ENCODE measurements around the gene CNTFR. TPM values are rescaled to one million over a fixed set of nuclear protein-coding genes. Genes with fewer than 3 reads are reported as not detected.
A peak's percentile ranks its signal among the peaks of the same experiment; 100 is the strongest.
"Not testable (repeated sequence)": the region's sequence is repeated elsewhere in the genome, so short reads cannot be mapped to it uniquely, and the experiment has no call there.

CNTFR gene, protein sequence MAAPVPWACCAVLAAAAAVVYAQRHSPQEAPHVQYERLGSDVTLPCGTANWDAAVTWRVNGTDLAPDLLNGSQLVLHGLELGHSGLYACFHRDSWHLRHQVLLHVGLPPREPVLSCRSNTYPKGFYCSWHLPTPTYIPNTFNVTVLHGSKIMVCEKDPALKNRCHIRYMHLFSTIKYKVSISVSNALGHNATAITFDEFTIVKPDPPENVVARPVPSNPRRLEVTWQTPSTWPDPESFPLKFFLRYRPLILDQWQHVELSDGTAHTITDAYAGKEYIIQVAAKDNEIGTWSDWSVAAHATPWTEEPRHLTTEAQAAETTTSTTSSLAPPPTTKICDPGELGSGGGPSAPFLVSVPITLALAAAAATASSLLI
- 10 to 100 TPM in 1 of 2 donors, 1 to 10 TPM in 1; 2.7 to 13.3 TPM for total RNA-seq

DNA sequence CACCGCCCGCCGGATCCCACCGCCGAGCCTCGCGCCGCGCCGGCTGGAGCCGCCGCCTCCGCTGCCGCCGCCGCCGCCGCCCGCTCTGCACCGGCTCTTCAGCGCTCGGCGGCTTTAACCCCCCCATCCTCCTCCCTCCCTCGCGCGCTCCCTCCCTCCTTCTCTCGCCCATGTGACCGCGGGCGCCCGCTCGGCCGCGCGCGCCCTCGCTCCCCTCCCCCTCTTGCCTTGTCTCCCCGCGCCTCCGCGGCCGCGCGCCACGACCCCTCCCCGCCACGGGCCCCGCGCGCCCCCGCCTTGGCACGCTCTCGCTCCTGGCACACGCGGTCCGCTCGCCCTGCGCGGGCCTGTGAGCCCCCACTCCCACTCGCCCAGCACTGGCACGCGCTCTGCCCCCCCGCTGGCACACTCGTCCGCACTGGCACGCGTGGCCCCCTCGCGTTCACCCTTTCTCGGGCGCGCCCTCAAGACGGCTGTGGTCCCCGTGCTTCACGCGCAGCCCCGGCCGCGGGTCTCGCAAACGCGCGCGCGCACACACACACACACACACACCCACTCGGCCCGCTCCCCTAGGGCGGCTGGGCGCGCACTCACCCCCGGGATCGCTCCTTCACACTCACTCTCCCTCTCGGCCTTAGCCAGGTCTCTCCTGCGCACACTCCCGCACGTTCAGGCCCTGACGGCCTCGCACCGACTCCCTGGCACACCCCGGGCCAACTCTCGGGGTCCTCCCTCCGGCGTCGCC is at the start of gene CNTFR:
TSS of gene CNTFR (minus strand) at position 89 of the 745 bp plus-strand sequence. CDS start 20,743 bp downstream, outside the sequence.
- WGBS = under 1% methylated on average over 83 of the region's 104 CpGs
- Histone ChIP-seq H3K4me1 (replicated peaks) (peaks cover 17% of the 10 kb centered on the region), H3K27ac (peak within 1 kb of the TSS in 1 of 2 donors; percentile 20), H3K27me3 (replicated peaks; ENCODE audit: insufficient read depth) (no peaks in the 10 kb centered on the region), H3K4me3 (peak within 1 kb of the TSS; percentile 46 to 62), H3K9me3 (no peaks in the 10 kb centered on the region), H3K36me3 (no peaks in the 10 kb centered on the region)
- peak; percentile 48 for DNase-seq (ENCODE audit: low spot score)
- TF ChIP-seq, protein P1, sequence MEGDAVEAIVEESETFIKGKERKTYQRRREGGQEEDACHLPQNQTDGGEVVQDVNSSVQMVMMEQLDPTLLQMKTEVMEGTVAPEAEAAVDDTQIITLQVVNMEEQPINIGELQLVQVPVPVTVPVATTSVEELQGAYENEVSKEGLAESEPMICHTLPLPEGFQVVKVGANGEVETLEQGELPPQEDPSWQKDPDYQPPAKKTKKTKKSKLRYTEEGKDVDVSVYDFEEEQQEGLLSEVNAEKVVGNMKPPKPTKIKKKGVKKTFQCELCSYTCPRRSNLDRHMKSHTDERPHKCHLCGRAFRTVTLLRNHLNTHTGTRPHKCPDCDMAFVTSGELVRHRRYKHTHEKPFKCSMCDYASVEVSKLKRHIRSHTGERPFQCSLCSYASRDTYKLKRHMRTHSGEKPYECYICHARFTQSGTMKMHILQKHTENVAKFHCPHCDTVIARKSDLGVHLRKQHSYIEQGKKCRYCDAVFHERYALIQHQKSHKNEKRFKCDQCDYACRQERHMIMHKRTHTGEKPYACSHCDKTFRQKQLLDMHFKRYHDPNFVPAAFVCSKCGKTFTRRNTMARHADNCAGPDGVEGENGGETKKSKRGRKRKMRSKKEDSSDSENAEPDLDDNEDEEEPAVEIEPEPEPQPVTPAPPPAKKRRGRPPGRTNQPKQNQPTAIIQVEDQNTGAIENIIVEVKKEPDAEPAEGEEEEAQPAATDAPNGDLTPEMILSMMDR (IDR thresholded peaks at IDR 0.05) = no peak
- TF ChIP-seq POLR2A (IDR thresholded peaks at IDR 0.05) = no peak
- TF ChIP-seq POLR2AphosphoS5 (IDR thresholded peaks at IDR 0.05) = no peak
- intact Hi-C loops (cut with DNase I) = loop anchor here (2.0 kb wide), 1 partner anchor 187 kb away; no protein-coding TSS in a partner anchor

DNA sequence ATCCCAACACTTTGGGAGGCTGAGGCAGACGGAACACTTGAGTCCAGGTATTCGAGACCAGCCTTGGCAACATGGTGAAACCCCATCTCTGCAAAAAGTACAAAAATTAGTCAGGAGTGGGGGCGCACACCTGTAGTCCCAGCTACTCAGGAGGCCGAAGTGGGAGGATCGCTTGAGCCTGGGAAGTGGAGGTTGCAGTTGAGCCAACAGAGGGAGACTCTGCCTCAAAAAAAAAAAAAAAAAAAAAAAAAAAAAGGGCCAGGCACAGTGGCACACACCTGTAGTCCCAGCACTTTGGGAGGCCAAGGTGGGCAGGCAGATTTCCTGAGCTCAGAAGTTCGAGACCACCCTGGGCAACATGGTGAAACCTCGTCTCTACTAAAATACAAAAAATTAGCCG is 49.8 kb upstream of the CNTFR start:
- WGBS = 97% methylated on average over 8 of the region's 8 CpGs
- H3K27me3 ChIP-seq (replicated peaks; ENCODE audit: insufficient read depth); H3K9me3 ChIP-seq; H3K27ac ChIP-seq; H3K4me1 ChIP-seq (replicated peaks); intact Hi-C loops (cut with DNase I); H3K4me3 ChIP-seq; H3K36me3 ChIP-seq; DNase-seq (ENCODE audit: low spot score): not testable (repeated sequence)

DNA sequence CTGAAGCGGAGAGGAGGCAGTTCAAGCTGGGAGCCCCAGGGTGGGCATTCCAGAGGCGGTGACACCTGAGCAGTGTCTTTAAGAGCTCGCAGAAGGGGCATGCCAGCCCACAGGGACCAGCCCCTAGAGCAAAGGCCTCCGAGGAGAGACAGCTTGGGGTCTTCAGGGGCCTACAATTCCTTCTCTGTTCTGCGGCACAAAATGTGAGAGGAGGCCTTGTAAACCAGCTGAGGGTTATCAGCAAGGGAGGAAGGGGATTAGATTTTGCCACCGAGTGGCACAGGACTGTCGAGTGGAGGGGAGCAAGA is 48.6 kb upstream of the CNTFR start:
- Histone ChIP-seq H3K4me1 (replicated peaks) (no peaks in the 10 kb centered on the region), H3K27me3 (replicated peaks; ENCODE audit: insufficient read depth) (no peaks in the 10 kb centered on the region), H3K27ac (peak overlapping the region; percentile 78 to 87), H3K36me3 (no peaks in the 10 kb centered on the region), H3K4me3 (peak overlapping the region; percentile 74 to 76), H3K9me3 (no peaks in the 10 kb centered on the region)
- TF ChIP-seq, protein P1 (IDR thresholded peaks at IDR 0.05) = no peak
- TF ChIP-seq POLR2AphosphoS5 (IDR thresholded peaks at IDR 0.05) = no peak
- no peak for TF ChIP-seq POLR2A (IDR thresholded peaks at IDR 0.05)
- no peak for DNase-seq (ENCODE audit: low spot score)
- WGBS = 12% methylated on average over 7 of the region's 7 CpGs
- intact Hi-C loops (cut with DNase I) = no loop called here

DNA sequence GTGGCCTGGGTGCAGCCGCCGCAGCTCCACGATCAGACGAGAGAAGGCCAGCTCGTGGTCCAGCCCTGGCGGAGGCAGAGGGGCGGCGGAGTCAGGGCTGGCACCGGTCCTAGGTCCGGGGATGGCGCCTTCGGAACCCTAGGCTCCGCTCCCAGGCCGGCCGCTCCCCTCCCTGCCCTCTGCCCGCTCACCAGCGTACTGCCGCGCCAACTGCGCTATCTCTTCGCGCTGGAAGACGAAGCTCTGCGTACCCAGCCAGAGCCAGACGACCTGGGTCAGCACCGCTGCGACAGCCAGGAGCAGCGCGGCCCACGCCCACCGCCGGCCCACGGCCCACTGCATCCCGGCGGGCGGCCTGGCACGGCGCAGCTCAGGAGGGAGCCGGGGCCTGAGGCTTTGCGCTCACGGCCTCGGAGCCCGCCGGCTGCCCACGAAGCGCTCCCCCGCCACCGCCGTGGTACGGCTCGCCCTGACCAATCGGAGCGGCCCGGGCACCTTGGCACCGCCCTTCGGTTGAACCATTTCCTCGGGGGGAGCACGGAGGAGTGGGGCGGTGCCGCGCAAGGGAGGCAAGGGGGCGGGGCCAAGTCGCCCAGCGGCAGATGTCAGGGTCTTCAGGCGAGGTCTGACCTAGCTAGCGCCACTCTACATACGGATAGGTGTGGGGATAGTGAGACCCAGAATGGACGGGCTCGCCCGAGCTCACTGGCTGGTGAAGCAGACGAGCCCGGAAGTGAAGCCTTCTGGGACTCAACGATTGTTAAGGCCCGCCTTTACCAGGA is 48.0 kb upstream of the CNTFR start, which contains the start of gene SIGMAR1:
TSS of gene SIGMAR1 (minus strand) at position 432 of the 782 bp plus-strand sequence. CDS start at position 342, 90 bp downstream.
- TF ChIP-seq, protein P1 (IDR thresholded peaks at IDR 0.05) = peak in 1 of 4 experiments; percentile 26
- peak; percentile 94 for TF ChIP-seq POLR2AphosphoS5 (IDR thresholded peaks at IDR 0.05)
- peak; percentile 73 for TF ChIP-seq POLR2A (IDR thresholded peaks at IDR 0.05)
- Histone ChIP-seq H3K9me3 (no peaks in the 10 kb centered on the region), H3K36me3 (no peaks in the 10 kb centered on the region), H3K4me3 (peak within 1 kb of the TSS; percentile 74 to 76), H3K4me1 (replicated peaks) (no peaks in the 10 kb centered on the region), H3K27me3 (replicated peaks; ENCODE audit: insufficient read depth) (no peaks in the 10 kb centered on the region), H3K27ac (peak within 1 kb of the TSS; percentile 78 to 87)
- intact Hi-C loops (cut with DNase I) = loop anchor here (2.0 kb wide), 1 partner anchor 25 kb away; the partner anchor contains the start of gene RPP25L
- DNase-seq (ENCODE audit: low spot score) = peak; percentile 92
- whole genome bisulfite sequencing = under 1% methylated on average over 66 of the region's 74 CpGs
